ENCODE data around the gene MYO1D. TPM values are rescaled to one million over a fixed set of nuclear protein-coding genes. Genes with fewer than 3 reads are reported as not detected.
"Not testable (repeated sequence)": the region's sequence is repeated elsewhere in the genome, so short reads cannot be mapped to it uniquely, and the experiment has no call there.

MYO1D gene
- total RNA-seq, 1 experiment from 2014 or later = 5.6 TPM

DNA sequence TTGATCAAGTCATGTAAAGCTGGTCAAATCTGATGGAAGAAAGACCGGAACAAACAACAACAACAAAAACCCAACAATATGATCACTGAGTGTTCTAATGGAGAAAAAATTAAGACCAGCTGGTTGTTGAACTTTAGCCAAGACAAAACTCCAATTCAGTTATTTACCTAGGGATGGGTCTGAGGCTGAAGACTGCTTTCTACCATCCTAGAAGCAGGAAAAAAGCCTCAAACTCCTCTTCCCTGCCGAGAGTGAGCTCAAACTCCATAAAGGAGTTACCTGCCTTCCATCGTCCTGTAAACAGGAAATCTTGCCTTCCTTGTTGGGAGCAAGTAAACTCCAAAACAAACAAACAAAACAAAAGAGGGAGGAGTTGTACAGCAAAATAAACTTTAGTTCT is 28.0 kb upstream of the MYO1D start:
- no peak overlapping the region for H3K9ac ChIP-seq (ENCODE audit: low read length)
- H3K4me1 ChIP-seq (ENCODE audit: low read length) = no peaks in the 10 kb centered on the region
- no peaks in the 10 kb centered on the region for H3K79me2 ChIP-seq (ENCODE audit: low read length)
- no peak for DNase-seq
- H3K9me3 ChIP-seq (ENCODE audit: low read length) = no peaks in the 10 kb centered on the region
- H3K4me3 ChIP-seq (ENCODE audit: low read length) = no peak overlapping the region
- H3K36me3 ChIP-seq (ENCODE audit: insufficient read depth, low read length) = no peaks in the 10 kb centered on the region
- no peaks in the 10 kb centered on the region for H4K20me1 ChIP-seq (ENCODE audit: insufficient read depth, low read depth, low read length)
- H2AFZ ChIP-seq (ENCODE audit: low read length) = no peak overlapping the region
- H3K27ac ChIP-seq (ENCODE audit: low read length) = no peak overlapping the region
- no peaks in the 10 kb centered on the region for H3K9me2 ChIP-seq (replicated peaks; ENCODE audit: insufficient read depth, low read length)
- no peak overlapping the region for H3K4me2 ChIP-seq (ENCODE audit: low read depth, low read length, poor library complexity, severe bottlenecking)
- no peaks in the 10 kb centered on the region; the same call in 1 of the 2 replicates for H3K27me3 ChIP-seq (ENCODE audit: low read length)

DNA sequence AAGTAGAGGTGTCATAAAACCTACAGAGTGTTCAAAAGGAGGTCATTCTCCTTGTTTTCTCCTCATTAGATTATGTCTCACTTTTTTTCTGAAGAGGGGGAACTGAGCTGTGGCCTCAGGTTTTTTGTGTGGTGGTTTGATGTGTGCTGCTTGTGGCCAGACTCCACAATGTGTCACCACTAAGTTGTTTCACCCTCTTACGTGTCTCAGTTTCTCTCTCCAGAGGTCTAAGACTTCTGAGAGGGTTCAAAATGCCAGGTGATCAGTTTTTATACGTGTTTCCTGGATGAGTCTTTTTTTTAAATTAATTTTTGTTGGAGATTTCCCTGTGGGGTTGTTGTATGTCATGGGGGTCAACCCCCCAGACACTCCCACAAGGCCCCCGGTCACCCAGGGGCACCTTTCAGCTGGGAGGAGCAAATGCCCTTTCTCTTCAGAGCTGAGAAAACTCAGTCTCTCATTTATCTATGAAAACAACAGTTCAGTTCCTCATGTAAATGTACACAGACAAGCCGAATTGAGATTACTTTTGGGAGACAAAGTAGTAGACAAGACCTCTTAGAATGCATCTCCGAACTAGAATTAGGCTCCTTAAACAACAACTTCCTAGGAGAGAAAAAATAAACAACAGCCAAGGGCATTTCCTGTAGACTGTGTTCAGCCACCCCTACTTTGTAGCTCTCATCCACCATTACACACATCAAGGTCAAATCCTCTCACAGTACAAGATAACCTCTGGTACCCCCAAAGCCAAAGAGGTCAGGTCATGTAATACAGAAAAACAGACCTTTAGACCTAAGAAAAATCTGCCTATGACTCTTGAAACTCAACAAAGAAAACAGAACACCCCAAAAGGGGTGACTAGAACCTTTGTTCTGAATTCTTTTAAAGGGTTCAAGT is 27.1 kb upstream of the MYO1D start:
- no peak overlapping the region for H2AFZ ChIP-seq (ENCODE audit: low read length)

DNA sequence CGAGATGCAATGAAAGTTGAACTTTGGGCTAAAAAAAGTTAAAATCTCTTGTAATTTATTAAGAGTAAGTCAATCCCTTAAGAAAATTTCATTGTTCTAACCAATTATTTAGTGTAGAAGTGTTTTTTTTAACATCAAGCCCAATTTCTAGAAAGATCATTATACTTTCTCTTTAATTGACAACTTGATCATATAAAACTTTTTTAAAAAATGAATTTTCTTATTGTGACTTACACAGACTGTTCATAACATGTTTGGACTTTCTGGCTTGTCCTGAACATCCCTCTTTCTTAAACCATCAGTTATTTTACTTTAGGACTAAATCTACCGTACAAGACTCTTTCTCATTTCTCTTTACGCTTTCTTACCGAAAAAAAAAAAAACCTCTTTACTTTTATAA is 24.8 kb upstream of the MYO1D start:
- Histone ChIP-seq H3K9ac (ENCODE audit: low read length) (no peak overlapping the region), H3K9me3 (ENCODE audit: low read length) (no peaks in the 10 kb centered on the region), H3K9me2 (replicated peaks; ENCODE audit: insufficient read depth, low read length) (no peaks in the 10 kb centered on the region), H4K20me1 (ENCODE audit: insufficient read depth, low read depth, low read length) (no peaks in the 10 kb centered on the region), H3K4me3 (ENCODE audit: low read length) (no peak overlapping the region), H3K27me3 (ENCODE audit: low read length) (no peaks in the 10 kb centered on the region; the same call in 1 of the 2 replicates), H3K27ac (ENCODE audit: low read length) (no peak overlapping the region), H2AFZ (ENCODE audit: low read length) (no peak overlapping the region), H3K79me2 (ENCODE audit: low read length) (no peaks in the 10 kb centered on the region), H3K4me1 (ENCODE audit: low read length) (no peaks in the 10 kb centered on the region), H3K36me3 (ENCODE audit: insufficient read depth, low read length) (no peaks in the 10 kb centered on the region), H3K4me2 (ENCODE audit: low read depth, low read length, poor library complexity, severe bottlenecking) (no peak overlapping the region)
- no peak for DNase-seq

More for the DNA sequence above, 27.1 kb upstream of the MYO1D start:
- Histone ChIP-seq H3K4me2 (ENCODE audit: low read depth, low read length, poor library complexity, severe bottlenecking) (no peak overlapping the region), H3K79me2 (ENCODE audit: low read length) (no peaks in the 10 kb centered on the region), H3K4me3 (ENCODE audit: low read length) (no peak overlapping the region), H3K9me2 (replicated peaks; ENCODE audit: insufficient read depth, low read length) (no peaks in the 10 kb centered on the region), H3K4me1 (ENCODE audit: low read length) (no peaks in the 10 kb centered on the region), H3K36me3 (ENCODE audit: insufficient read depth, low read length) (no peaks in the 10 kb centered on the region), H4K20me1 (ENCODE audit: insufficient read depth, low read depth, low read length) (no peaks in the 10 kb centered on the region), H3K27ac (ENCODE audit: low read length) (no peak overlapping the region), H3K9ac (ENCODE audit: low read length) (no peak overlapping the region), H3K27me3 (ENCODE audit: low read length) (no peaks in the 10 kb centered on the region; the same call in 1 of the 2 replicates), H3K9me3 (ENCODE audit: low read length) (no peaks in the 10 kb centered on the region)
- DNase-seq = no peak

DNA sequence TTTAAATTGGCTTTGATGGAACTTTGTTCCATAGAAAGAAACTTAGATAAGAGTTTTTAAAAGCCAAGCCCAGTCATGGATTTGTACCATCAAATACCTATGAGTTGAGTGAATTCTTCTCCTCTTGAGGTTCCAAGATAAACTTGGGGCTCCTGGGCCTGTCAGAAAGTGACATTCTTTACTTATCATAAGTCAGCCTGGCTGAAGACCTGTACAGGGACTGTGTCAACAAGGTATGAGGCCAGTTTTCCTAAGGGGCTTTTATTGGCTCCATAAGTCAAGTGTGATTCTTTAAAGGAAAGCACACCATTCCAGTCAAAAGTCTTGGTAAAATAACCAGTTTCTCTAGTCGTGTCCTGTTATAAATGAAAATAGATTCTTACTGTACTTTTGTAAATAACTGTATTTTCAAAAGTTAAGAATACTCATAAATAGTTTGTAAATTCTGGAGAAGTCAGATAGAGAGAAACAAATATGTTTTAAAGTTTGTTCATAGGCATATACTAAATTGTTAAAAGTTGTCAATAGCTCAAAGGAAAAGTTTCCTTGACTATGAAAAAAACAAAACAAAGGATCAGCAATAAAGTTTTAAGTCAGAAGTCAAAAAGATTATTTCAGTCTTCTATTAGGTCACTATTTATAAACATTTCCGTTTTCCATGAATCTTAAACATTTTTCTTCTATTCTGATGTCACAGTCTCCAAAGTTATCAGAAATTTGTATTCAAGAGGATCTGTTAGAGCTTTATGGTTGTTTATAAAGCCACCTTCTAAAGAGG is 22.5 kb upstream of the MYO1D start:
- Histone ChIP-seq H3K9me3 (ENCODE audit: low read length) (no peaks in the 10 kb centered on the region), H2AFZ (ENCODE audit: low read length) (no peak overlapping the region), H3K36me3 (ENCODE audit: insufficient read depth, low read length) (no peaks in the 10 kb centered on the region), H3K9me2 (replicated peaks; ENCODE audit: insufficient read depth, low read length) (no peaks in the 10 kb centered on the region), H3K9ac (ENCODE audit: low read length) (no peak overlapping the region), H3K79me2 (ENCODE audit: low read length) (no peaks in the 10 kb centered on the region), H4K20me1 (ENCODE audit: insufficient read depth, low read depth, low read length) (no peaks in the 10 kb centered on the region), H3K4me2 (ENCODE audit: low read depth, low read length, poor library complexity, severe bottlenecking) (no peak overlapping the region), H3K27me3 (ENCODE audit: low read length) (no peaks in the 10 kb centered on the region; the same call in 1 of the 2 replicates), H3K27ac (ENCODE audit: low read length) (no peak overlapping the region), H3K4me3 (ENCODE audit: low read length) (no peak overlapping the region), H3K4me1 (ENCODE audit: low read length) (no peaks in the 10 kb centered on the region)
- no peak for DNase-seq

DNA sequence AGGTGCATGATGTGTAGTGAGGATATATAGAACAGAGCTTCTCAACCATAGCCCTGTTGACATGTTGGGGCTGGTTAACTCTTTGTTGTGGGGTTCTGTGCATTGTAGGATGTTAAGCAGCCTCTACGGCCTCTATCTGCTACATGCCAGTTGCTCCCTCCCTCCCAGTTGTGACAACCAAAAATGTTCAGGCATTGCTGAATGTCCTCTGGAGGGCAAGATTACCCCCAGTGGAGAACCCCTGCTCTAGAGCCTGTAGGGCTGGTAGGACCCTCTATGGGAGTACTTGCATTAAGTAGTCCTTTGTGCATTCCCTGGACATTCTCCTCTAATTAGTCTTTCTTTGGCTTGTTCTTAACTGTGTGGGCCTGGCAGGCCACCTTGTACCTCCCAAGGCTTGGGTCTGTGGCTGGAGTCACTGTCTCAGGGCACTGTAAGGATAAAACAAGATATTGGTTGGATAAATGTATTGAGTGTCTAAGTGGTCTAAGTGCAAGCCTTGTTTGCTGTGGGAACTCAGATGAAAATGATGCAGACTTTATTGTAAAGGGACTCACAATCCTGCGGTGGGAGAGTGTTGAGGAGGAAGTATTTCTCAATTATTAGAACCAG is 19.8 kb upstream of the MYO1D start:
- Histone ChIP-seq H3K4me3 (ENCODE audit: low read length) (no peak overlapping the region), H3K27ac (ENCODE audit: low read length) (no peak overlapping the region), H3K9me2 (replicated peaks; ENCODE audit: insufficient read depth, low read length) (no peaks in the 10 kb centered on the region), H3K79me2 (ENCODE audit: low read length) (no peaks in the 10 kb centered on the region), H3K4me1 (ENCODE audit: low read length) (no peaks in the 10 kb centered on the region), H3K4me2 (ENCODE audit: low read depth, low read length, poor library complexity, severe bottlenecking) (no peak overlapping the region), H3K9me3 (ENCODE audit: low read length) (no peaks in the 10 kb centered on the region), H4K20me1 (ENCODE audit: insufficient read depth, low read depth, low read length) (no peaks in the 10 kb centered on the region), H3K36me3 (ENCODE audit: insufficient read depth, low read length) (no peaks in the 10 kb centered on the region), H3K27me3 (ENCODE audit: low read length) (no peaks in the 10 kb centered on the region; the same call in 1 of the 2 replicates), H3K9ac (ENCODE audit: low read length) (no peak overlapping the region), H2AFZ (ENCODE audit: low read length) (no peak overlapping the region)
- DNase-seq = no peak

DNA sequence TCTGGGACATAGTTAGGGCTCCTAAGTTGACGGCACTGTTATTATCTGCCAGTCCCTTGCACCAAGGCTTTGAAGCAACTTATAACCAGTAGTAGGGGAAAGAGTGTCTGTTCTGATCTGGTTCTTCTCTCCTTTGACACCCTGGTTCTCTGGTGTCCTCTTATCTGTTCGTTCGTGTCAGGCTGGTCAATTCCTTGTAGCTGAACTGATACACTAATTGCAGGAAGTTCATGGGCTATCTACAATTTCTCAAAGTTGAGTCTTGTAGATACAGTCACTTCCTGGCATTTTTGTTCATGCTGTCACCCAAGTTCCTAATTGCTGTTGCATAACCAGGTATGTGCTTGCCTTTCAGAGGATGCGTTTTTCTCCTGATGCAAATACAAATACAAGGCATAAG is 17.3 kb upstream of the MYO1D start:
- no peaks in the 10 kb centered on the region for H4K20me1 ChIP-seq (ENCODE audit: insufficient read depth, low read depth, low read length)
- no peak overlapping the region for H3K4me2 ChIP-seq (ENCODE audit: low read depth, low read length, poor library complexity, severe bottlenecking)
- H3K27ac ChIP-seq (ENCODE audit: low read length) = no peak overlapping the region

DNA sequence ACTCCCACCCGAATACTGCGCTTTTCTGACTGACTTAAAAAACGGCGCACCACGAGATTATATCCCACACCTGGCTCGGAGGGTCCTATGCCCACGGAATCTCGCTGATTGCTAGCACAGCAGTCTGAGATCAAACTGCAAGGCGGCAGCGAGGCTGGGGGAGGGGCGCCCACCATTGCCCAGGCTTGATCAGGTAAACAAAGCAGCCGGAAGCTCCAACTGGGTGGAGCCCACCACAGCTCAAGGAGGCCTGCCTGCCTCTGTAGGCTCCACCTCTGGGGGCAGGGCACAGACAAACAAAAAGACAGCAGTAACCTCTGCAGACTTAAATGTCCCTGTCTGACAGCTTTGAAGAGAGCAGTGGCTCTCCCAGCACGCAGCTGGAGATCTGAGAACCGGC is 10.5 kb upstream of the MYO1D start:
- H3K27ac ChIP-seq (ENCODE audit: low read length); DNase-seq; H3K79me2 ChIP-seq (ENCODE audit: low read length); H3K4me2 ChIP-seq (ENCODE audit: low read depth, low read length, poor library complexity, severe bottlenecking); H2AFZ ChIP-seq (ENCODE audit: low read length); H3K4me1 ChIP-seq (ENCODE audit: low read length); H3K36me3 ChIP-seq (ENCODE audit: insufficient read depth, low read length); H3K9ac ChIP-seq (ENCODE audit: low read length); H3K27me3 ChIP-seq (ENCODE audit: low read length); H3K4me3 ChIP-seq (ENCODE audit: low read length); H3K9me2 ChIP-seq (replicated peaks; ENCODE audit: insufficient read depth, low read length); H4K20me1 ChIP-seq (ENCODE audit: insufficient read depth, low read depth, low read length); H3K9me3 ChIP-seq (ENCODE audit: low read length): not testable (repeated sequence)

More for the DNA sequence above, 17.3 kb upstream of the MYO1D start:
- H3K9ac ChIP-seq (ENCODE audit: low read length) = no peak overlapping the region
- DNase-seq = no peak
- H3K9me3 ChIP-seq (ENCODE audit: low read length) = no peaks in the 10 kb centered on the region
- no peaks in the 10 kb centered on the region for H3K4me1 ChIP-seq (ENCODE audit: low read length)
- no peak overlapping the region for H2AFZ ChIP-seq (ENCODE audit: low read length)
- H3K4me3 ChIP-seq (ENCODE audit: low read length) = no peak overlapping the region
- no peaks in the 10 kb centered on the region for H3K36me3 ChIP-seq (ENCODE audit: insufficient read depth, low read length)
- H3K9me2 ChIP-seq (replicated peaks; ENCODE audit: insufficient read depth, low read length) = no peaks in the 10 kb centered on the region
- H3K27me3 ChIP-seq (ENCODE audit: low read length) = no peaks in the 10 kb centered on the region
- H3K79me2 ChIP-seq (ENCODE audit: low read length) = no peaks in the 10 kb centered on the region

DNA sequence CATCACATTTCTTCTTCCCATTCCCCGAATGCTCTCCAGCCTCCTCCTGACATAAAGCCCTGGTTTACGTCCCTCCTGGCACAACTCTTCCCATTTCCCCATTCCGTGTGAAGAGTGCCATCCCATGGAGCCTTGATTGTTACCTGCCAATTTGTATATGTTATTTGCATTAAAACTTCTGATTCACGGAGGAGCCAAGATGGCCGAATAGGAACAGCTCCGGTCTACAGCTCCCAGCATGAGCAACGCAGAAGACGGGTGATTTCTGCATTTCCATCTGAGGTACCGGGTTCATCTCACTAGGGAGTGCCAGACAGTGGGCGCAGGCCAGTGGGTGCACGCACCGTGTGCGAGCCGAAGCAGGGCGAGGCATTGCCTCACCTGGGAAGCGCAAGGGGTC is 10.0 kb upstream of the MYO1D start:
- not testable (repeated sequence) for H2AFZ ChIP-seq (ENCODE audit: low read length); DNase-seq; H3K4me2 ChIP-seq (ENCODE audit: low read depth, low read length, poor library complexity, severe bottlenecking); H3K9ac ChIP-seq (ENCODE audit: low read length); H3K9me2 ChIP-seq (replicated peaks; ENCODE audit: insufficient read depth, low read length); H3K27ac ChIP-seq (ENCODE audit: low read length); H3K27me3 ChIP-seq (ENCODE audit: low read length); H3K4me1 ChIP-seq (ENCODE audit: low read length); H3K36me3 ChIP-seq (ENCODE audit: insufficient read depth, low read length); H4K20me1 ChIP-seq (ENCODE audit: insufficient read depth, low read depth, low read length); H3K79me2 ChIP-seq (ENCODE audit: low read length); H3K4me3 ChIP-seq (ENCODE audit: low read length); H3K9me3 ChIP-seq (ENCODE audit: low read length)

Data from Karpas-422 (cell line).